ENCODE measurements around the gene BTRC. TPM values are rescaled to one million over a fixed set of nuclear protein-coding genes. Genes with fewer than 3 reads are reported as not detected.
"Not testable (repeated sequence)": the region's sequence is repeated elsewhere in the genome, so short reads cannot be mapped to it uniquely, and the experiment has no call there.

The BTRC gene
- total and polyA plus RNA-seq, 12 donors, result 10.0 to 35.3 (median 20.3) TPM

GRCh38 chr10:101386659-101387259 is 32.8 kb downstream of the BTRC start:
- Histone ChIP-seq H3K4me3 (no peak overlapping the region), H3K36me3 (replicated peaks in 1 of 2) (no peaks in the 10 kb centered on the region), H3K4me1 (replicated peaks in 1 of 2) (peaks cover 20 to 38% of the 10 kb centered on the region in 2 donors), H3K27ac (peak overlapping the region in 1 of 5 donors; percentile 14), H3K27me3 (no peaks in the 10 kb centered on the region), H3K9me3 (replicated peaks in 1 of 3) (no peaks in the 10 kb centered on the region)
- TF ChIP-seq CTCF (IDR thresholded peaks at IDR 0.05) (no peak), POLR2A (IDR thresholded peaks at IDR 0.05) (no peak)
- 80 to 84% (median 82%) methylated on average over 4 of the region's 4 CpGs for WGBS, 4 donors
- intact Hi-C loops (cut with DNase I), result no loop called here
- DNase-seq, result no peak

GRCh38 chr10:101388676-101389276 is 34.8 kb downstream of the BTRC start:
- Histone ChIP-seq H3K4me3 (no peak overlapping the region), H3K36me3 (replicated peaks in 1 of 2) (no peaks in the 10 kb centered on the region), H3K27me3 (no peaks in the 10 kb centered on the region), H3K4me1 (replicated peaks in 1 of 2) (peaks cover 20 to 33% of the 10 kb centered on the region in 2 donors), H3K9me3 (replicated peaks in 1 of 3) (no peaks in the 10 kb centered on the region), H3K27ac (no peak overlapping the region)
- no peak for DNase-seq
- TF ChIP-seq CTCF (IDR thresholded peaks at IDR 0.05) (no peak), POLR2A (IDR thresholded peaks at IDR 0.05) (no peak)
- intact Hi-C loops (cut with DNase I), result no loop called here
- 61 to 78% (median 69%) methylated on average over 2 of the region's 2 CpGs for WGBS, 4 donors

- H3K27ac ChIP-seq; H3K27me3 ChIP-seq; H3K36me3 ChIP-seq (replicated peaks in 1 of 2); DNase-seq; H3K4me3 ChIP-seq; H3K9me3 ChIP-seq (replicated peaks in 1 of 3); intact Hi-C loops (cut with DNase I): not testable (repeated sequence)
- peaks cover 20 to 25% of the 10 kb centered on the region in 2 donors for H3K4me1 ChIP-seq (replicated peaks in 1 of 2)
- WGBS, 4 donors, result 92 to 100% (median 96%) methylated on average over 2 of the region's 2 CpGs
Observed at GRCh38 chr10:101389532-101389931, 35.6 kb downstream of the BTRC start.

GRCh38 chr10:101389986-101390531 is 36.1 kb downstream of the BTRC start:
- no peak for TF ChIP-seq POLR2A (IDR thresholded peaks at IDR 0.05)
- no peak for TF ChIP-seq CTCF (IDR thresholded peaks at IDR 0.05)
- Histone ChIP-seq H3K4me3 (no peak overlapping the region), H3K36me3 (replicated peaks in 1 of 2) (no peaks in the 10 kb centered on the region), H3K27me3 (no peaks in the 10 kb centered on the region), H3K27ac (no peak overlapping the region), H3K9me3 (replicated peaks in 1 of 3) (no peaks in the 10 kb centered on the region), H3K4me1 (replicated peaks in 1 of 2) (peaks cover 20 to 23% of the 10 kb centered on the region in 2 donors)
- 62 to 80% (median 74%) methylated on average over 10 of the region's 10 CpGs for WGBS, 4 donors
- intact Hi-C loops (cut with DNase I), result no loop called here
- DNase-seq, result no peak
